Left lung (tissue), 10 donors: ENCODE results near the gene PTPRN2. TPM values are rescaled to one million over a fixed set of nuclear protein-coding genes. Genes with fewer than 3 reads are reported as not detected.

Experiments
- ATAC-seq: fragments of 200-7000 bp; cut with Tn5 transposase; one replicate; pipeline ENCODE4 v1.9.1; 2020; ENCODE audit warnings: moderate library complexity
- DNase-seq, 4 donors: peaks; one replicate each; pipeline ENCODE4 v3.0.0-alpha.2; 2013 to 2020
- H3K27ac ChIP-seq, 2 donors: fragments of 200-600 bp; sonication (generic) in 1 of 2; one replicate each; pipeline versions ENCODE4 v1.5.0 to v1.8.0; 2020 to 2021
- H3K27me3 ChIP-seq, 2 donors: fragments of 200-600 bp; sonication (generic) in 1 of 2; one replicate each; pipeline versions ENCODE4 v1.5.0 to v1.8.0; 2020 to 2021
- H3K36me3 ChIP-seq, 2 donors: fragments of 200-600 bp; sonication (generic) in 1 of 2; one replicate each; pipeline versions ENCODE4 v1.5.0 to v1.8.0; 2020 to 2021
- H3K4me1 ChIP-seq, 2 donors: fragments of 200-600 bp; one replicate each; pipeline ENCODE4 v1.8.0; 2021
- H3K4me3 ChIP-seq, 2 donors: fragments of 200-600 bp; sonication (generic) in 1 of 2; one replicate each; pipeline versions ENCODE4 v1.5.0 to v1.8.0; 2020 to 2021; ENCODE audit warnings: mild to moderate bottlenecking in 1 of 2
- H3K9me3 ChIP-seq, 2 donors: fragments of 200-600 bp; sonication (generic) in 1 of 2; one replicate each; pipeline versions ENCODE4 v1.5.0 to v1.8.0; 2020 to 2021
- CTCF ChIP-seq, 2 donors: fragments of 200-600 bp; sonication (generic) in 1 of 2; IDR thresholded peaks; one replicate each; pipeline versions ENCODE4 v1.5.0 to v1.8.0; 2021; ENCODE audit warnings: antibody characterized with exemption in 2 of 2
- intact Hi-C, 2 donors: fragments of 100-400 bp; cut with DNase I; formaldehyde crosslinking; loops; one replicate each; pipeline versions ENCODE4 v1.11.2 to v1.14.2; 2022
- polyA plus RNA-seq, 6 donors: library from polyadenylated mRNA; unstranded; fragments of 120-200 nt; gene quantifications; one replicate each; pipeline ENCODE4 v1.2.1, GENCODE V29; 2013; ENCODE audit not compliant: insufficient read length in 6 of 6
- total RNA-seq, 2 donors: library from RNA; stranded (reverse); fragmentation: NEBNext Ultra II Directional; extraction: Animal tissue kit (Norgen Biotek cat#: 25700); gene quantifications; one replicate each; pipeline ENCODE4 v1.2.1, GENCODE V29; 2021
- donor health status: DM: no; HTN: yes; CAD: no.
- donor health status: DM: no; HTN: no; CAD: no.

The PTPRN2 gene
- total and polyA plus RNA-seq, 8 donors = 4.0 to 7.8 (median 6.8) TPM

- no peaks in the 10 kb centered on the region for H3K27me3 ChIP-seq
- DNase-seq = peak in 2 of 4 donors; percentile 12 to 50
- H3K36me3 ChIP-seq = peaks cover 0 to 6% of the 10 kb centered on the region in 2 donors
- intact Hi-C loops = no loop called here
- no peak overlapping the region for H3K4me3 ChIP-seq
- no peak for ATAC-seq
- no peaks in the 10 kb centered on the region for H3K9me3 ChIP-seq
- H3K4me1 ChIP-seq = no peaks in the 10 kb centered on the region
- H3K27ac ChIP-seq = no peak overlapping the region
- TF ChIP-seq CTCF (IDR thresholded peaks at IDR 0.05) = no peak
These were observed 1038.8 kb downstream of the PTPRN2 start for GRCh38 chr7:157548691-157549303.

GRCh38 chr7:157547611-157548010 lies 1040.0 kb downstream of the PTPRN2 start:
- ATAC-seq (no peak), DNase-seq (peak in 2 of 4 donors; percentile 23 to 69)
- Histone ChIP-seq H3K27ac (no peak overlapping the region), H3K36me3 (peaks cover 0 to 6% of the 10 kb centered on the region in 2 donors), H3K4me1 (no peaks in the 10 kb centered on the region), H3K9me3 (no peaks in the 10 kb centered on the region), H3K27me3 (no peaks in the 10 kb centered on the region), H3K4me3 (no peak overlapping the region)
- TF ChIP-seq CTCF (IDR thresholded peaks at IDR 0.05) = no peak
- intact Hi-C loops = no loop called here

GRCh38 chr7:157547102-157547501 lies 1040.5 kb downstream of the PTPRN2 start:
- peak in 2 of 4 donors; percentile 10 to 26 for DNase-seq
- Histone ChIP-seq H3K27ac (no peak overlapping the region), H3K27me3 (no peaks in the 10 kb centered on the region), H3K9me3 (no peaks in the 10 kb centered on the region), H3K36me3 (peaks cover 0 to 6% of the 10 kb centered on the region in 2 donors), H3K4me3 (no peak overlapping the region), H3K4me1 (no peaks in the 10 kb centered on the region)
- ATAC-seq = no peak
- no peak for TF ChIP-seq CTCF (IDR thresholded peaks at IDR 0.05)
- intact Hi-C loops = no loop called here

- intact Hi-C loops = no loop called here
- H3K4me3 ChIP-seq = no peak overlapping the region
- H3K4me1 ChIP-seq = no peaks in the 10 kb centered on the region
- peak in 1 of 4 donors; percentile 32 for DNase-seq
- no peak overlapping the region for H3K27ac ChIP-seq
- no peak for ATAC-seq
- H3K9me3 ChIP-seq = no peaks in the 10 kb centered on the region
- no peaks in the 10 kb centered on the region for H3K27me3 ChIP-seq
- TF ChIP-seq CTCF (IDR thresholded peaks at IDR 0.05) = no peak
- H3K36me3 ChIP-seq = peaks cover 0 to 6% of the 10 kb centered on the region in 2 donors
These were observed 1042.0 kb downstream of the PTPRN2 start for GRCh38 chr7:157545681-157546060.

GRCh38 chr7:157544980-157545680 lies 1042.5 kb downstream of the PTPRN2 start:
- ATAC-seq (no peak), DNase-seq (peak in 2 of 4 donors; percentile 9 to 55)
- no peak for TF ChIP-seq CTCF (IDR thresholded peaks at IDR 0.05)
- no peaks in the 10 kb centered on the region for H3K27me3 ChIP-seq
- no peaks in the 10 kb centered on the region for H3K4me1 ChIP-seq
- intact Hi-C loops = no loop called here
- peaks cover 0 to 6% of the 10 kb centered on the region in 2 donors for H3K36me3 ChIP-seq
- H3K27ac ChIP-seq = no peak overlapping the region
- no peak overlapping the region for H3K4me3 ChIP-seq
- H3K9me3 ChIP-seq = no peaks in the 10 kb centered on the region
